Nephron (organoid): Measurements from ENCODE around the gene ASMTL.
"Not testable (repeated sequence)": the region's sequence is repeated elsewhere in the genome, so short reads cannot be mapped to it uniquely, and the experiment has no call there.

Experiments
- H3K27ac Mint-ChIP-seq, 3 experiments: 2 replicates each; pipeline ENCODE4 v1.8.0; 2020; ENCODE audit warnings: mixed read lengths in 3 of 3, mild to moderate bottlenecking in 2 of 3, moderate library complexity in 1 of 3
- H3K27me3 Mint-ChIP-seq: 2 replicates; pipeline ENCODE4 v1.8.0; 2021; ENCODE audit warnings: low read depth, mild to moderate bottlenecking, moderate library complexity, mixed read lengths
- H3K36me3 Mint-ChIP-seq: 2 replicates; pipeline ENCODE4 v1.8.0; 2020; ENCODE audit warnings: low read depth, mixed read lengths
- H3K4me1 Mint-ChIP-seq: 2 replicates; pipeline ENCODE4 v1.8.0; 2020; ENCODE audit warnings: mixed read lengths
- H3K4me3 Mint-ChIP-seq, 3 experiments: 2 replicates each; pipeline ENCODE4 v1.8.0; 2020; ENCODE audit warnings: mild to moderate bottlenecking in 3 of 3, mixed read lengths in 3 of 3, moderate library complexity in 2 of 3
- H3K9me3 Mint-ChIP-seq: 2 replicates; pipeline ENCODE4 v1.8.0; 2020; ENCODE audit warnings: mixed read lengths
- TF ChIP-seq, protein P1 (sequence below), 3 experiments: fragments of 200-600 bp; sonication (generic); IDR thresholded peaks; one replicate each; pipeline ENCODE4 v1.5.0; 2021; ENCODE audit warnings: antibody characterized with exemption in 3 of 3; ENCODE audit not compliant: unreplicated experiment in 3 of 3

ASMTL gene

DNA sequence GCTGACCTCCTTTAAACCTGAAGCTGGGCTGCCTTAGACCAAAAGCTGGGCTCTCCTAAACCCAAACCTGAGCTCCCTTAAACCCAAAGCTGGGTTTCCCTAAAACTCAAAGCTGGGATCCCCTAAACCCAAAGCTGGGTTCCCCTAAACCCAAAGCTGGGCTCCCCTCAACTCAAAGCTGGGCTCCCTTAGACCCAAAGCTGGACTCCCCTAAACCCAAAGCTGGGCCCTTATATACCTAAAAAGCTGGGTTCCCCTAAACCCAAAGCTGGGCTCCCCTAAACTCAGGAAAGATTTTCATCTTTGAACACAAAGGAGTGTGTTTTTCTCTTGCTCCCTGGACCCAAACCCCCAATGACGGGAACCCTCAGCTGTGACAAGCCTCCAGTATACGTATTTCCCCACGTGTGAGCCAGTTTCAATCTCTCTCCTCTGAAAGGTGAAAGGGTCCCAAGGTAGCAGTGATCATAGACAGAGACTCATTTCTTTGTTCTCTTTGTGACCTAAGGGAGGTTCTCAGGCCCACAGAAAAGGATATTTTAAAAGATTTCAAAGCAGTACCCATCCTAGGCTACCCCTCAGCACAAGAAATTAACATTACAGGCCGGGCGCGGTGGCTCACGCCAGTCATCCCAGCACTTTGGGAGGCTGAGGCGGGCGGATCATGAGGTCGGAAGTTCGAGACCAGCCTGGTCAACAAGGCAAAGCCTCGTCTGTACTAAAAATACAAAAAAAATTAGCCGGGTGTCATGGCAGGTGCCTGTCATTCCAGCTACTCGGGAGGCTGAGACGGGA is 31.3 kb upstream of the ASMTL start:
- Mint-ChIP-seq H3K4me3 (no peak overlapping the region), H3K27me3 (peaks cover 4% of the 10 kb centered on the region), H3K4me1 (peaks cover 7% of the 10 kb centered on the region), H3K27ac (no peak overlapping the region), H3K9me3 (peaks cover 26% of the 10 kb centered on the region), H3K36me3 (no peaks in the 10 kb centered on the region)
- TF ChIP-seq, protein P1, sequence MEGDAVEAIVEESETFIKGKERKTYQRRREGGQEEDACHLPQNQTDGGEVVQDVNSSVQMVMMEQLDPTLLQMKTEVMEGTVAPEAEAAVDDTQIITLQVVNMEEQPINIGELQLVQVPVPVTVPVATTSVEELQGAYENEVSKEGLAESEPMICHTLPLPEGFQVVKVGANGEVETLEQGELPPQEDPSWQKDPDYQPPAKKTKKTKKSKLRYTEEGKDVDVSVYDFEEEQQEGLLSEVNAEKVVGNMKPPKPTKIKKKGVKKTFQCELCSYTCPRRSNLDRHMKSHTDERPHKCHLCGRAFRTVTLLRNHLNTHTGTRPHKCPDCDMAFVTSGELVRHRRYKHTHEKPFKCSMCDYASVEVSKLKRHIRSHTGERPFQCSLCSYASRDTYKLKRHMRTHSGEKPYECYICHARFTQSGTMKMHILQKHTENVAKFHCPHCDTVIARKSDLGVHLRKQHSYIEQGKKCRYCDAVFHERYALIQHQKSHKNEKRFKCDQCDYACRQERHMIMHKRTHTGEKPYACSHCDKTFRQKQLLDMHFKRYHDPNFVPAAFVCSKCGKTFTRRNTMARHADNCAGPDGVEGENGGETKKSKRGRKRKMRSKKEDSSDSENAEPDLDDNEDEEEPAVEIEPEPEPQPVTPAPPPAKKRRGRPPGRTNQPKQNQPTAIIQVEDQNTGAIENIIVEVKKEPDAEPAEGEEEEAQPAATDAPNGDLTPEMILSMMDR (IDR thresholded peaks at IDR 0.05; ENCODE audit: unreplicated experiment in 3 of 3) = no peak

DNA sequence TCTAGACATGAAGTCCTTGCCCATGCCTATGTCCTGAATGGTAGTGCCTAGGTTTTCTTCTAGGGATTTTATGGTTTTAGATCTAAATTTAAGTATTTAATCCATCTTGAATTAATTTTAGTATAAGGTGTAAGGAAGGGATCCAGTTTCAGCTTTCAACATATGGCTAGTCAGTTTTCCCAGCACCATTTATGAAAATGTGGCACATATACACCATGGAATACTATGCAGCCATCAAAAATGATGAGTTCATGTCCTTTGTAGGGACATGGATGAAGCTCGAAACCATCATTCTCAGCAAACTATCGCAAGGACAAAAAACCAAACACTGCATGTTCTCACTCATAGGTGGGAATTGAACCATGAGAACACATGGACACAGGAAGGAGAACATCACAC is 29.8 kb upstream of the ASMTL start:
- not testable (repeated sequence) for H3K4me3 Mint-ChIP-seq, H3K36me3 Mint-ChIP-seq, H3K27me3 Mint-ChIP-seq, H3K4me1 Mint-ChIP-seq, H3K27ac Mint-ChIP-seq
- H3K9me3 Mint-ChIP-seq = peaks cover 26% of the 10 kb centered on the region

DNA sequence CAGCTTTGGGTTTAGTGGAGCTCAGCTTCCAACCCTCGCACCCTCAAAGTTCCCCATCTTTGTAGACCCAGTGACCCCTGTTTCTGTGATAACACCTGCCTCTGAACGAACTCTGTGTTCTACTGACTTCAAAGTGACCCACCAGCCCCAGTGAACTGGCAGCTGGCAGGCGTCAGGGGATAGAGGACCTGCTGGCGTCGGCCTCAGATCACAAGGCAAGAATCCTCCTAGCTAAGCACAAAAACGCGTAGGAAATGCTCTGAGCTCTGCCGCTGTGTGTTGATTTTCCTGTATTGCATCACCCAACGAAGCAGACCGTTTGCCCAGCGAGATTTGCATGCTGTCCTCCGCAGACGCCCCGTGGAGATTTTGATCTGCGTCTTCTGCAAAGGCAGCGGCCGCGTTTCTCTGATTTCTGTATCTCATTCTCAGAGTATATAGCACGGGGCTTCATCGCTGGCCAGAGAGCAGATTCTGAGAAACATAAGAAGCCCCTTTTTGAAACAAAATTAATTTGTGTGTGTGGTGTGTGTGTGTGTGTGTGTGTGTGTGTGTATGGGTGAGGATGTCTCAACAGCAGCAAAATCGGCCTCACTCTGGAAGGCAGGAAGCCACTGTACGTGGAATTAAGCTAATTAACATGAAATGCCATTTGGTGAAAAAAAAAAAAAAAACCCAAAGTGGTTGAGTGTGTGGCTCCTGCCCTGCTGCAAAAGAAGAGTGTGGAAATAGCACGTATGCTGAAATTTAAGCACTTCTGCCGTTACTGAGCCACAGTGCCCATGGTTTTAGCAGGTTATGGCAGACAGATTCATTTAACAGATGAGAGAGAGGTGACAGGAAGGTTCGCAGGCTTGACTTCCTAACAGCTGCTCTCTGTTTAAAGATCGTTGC is 29.2 kb upstream of the ASMTL start:
- TF ChIP-seq, protein P1 (IDR thresholded peaks at IDR 0.05; ENCODE audit: unreplicated experiment in 3 of 3) = peak in 2 of 3 experiments; percentile 3 to 14
- Mint-ChIP-seq H3K27me3 (no peaks in the 10 kb centered on the region), H3K4me1 (peaks cover 7% of the 10 kb centered on the region), H3K4me3 (peak overlapping the region; percentile 63 to 76 (median 64)), H3K9me3 (peaks cover 26% of the 10 kb centered on the region), H3K27ac (peak overlapping the region; percentile 15 to 77 (median 74)), H3K36me3 (no peaks in the 10 kb centered on the region)

DNA sequence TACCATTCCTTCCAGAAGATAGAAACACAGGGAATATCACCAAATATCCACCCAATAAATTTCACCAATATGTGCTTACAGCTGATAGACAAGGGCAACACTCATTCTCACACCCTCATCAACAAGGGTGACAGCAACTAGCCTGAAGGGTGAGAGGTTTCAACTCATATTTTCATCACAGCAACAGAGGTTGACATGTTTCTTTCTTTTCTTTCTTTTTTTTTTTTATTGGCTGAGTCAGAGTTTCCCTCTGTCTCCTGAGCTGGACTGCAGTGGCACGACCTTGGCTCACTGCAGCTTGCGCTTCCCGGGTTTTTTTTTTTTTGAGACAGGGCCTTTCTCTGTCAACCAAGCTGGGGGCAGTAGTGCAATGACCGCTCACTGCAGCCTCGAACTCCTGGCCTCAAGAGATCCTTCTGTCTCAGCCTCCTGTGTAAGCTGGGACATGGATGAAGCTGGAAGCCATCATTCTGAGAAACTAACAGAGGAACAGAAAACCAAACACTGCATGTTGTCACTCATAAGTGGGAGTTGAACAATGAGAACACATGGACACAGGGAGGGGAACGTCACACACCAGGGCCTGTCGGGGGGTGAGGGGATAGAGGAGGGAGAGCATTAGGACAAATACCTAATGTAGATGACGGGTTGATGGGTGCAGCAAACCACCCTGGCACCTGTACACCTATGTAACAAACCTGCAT is 27.5 kb upstream of the ASMTL start:
- Mint-ChIP-seq H3K4me3 (no peak overlapping the region), H3K9me3 (peaks cover 25% of the 10 kb centered on the region), H3K27me3 (no peaks in the 10 kb centered on the region), H3K4me1 (peaks cover 7% of the 10 kb centered on the region), H3K36me3 (no peaks in the 10 kb centered on the region), H3K27ac (no peak overlapping the region)
- TF ChIP-seq, protein P1 (IDR thresholded peaks at IDR 0.05; ENCODE audit: unreplicated experiment in 3 of 3) = no peak

DNA sequence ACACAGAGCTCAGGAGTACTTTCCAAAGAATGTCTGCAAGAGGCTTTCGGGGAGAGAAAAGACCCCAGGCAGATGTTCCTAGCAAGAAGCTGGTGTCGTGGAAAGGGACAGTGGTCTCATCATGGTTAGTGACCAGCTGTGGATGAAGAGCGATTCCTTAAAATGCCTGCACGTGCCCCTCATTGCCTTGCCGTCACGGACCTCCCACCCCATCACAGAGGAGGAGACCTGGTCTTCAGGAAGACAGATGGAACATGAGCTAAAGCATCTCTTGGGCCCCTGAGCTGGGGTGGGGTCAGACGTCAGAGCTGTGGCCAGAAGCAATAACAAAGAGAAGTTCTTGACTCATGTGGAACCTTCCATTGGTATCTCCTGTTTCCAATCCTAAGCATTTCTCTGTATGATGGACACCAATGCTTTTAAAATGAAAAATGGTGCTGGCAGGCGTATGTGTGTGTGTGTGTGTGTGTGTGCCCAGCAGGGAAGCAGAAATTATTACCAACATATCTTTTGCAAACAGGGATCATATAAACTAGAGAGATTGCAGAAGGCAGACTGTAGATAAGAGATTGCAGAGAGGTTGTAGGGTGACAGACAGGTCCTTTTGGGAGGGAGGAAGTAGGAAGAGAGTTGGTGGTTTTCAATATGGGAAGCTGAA is 25.2 kb upstream of the ASMTL start:
- Mint-ChIP-seq H3K4me3 (no peak overlapping the region), H3K27me3 (no peaks in the 10 kb centered on the region), H3K27ac (no peak overlapping the region), H3K4me1 (peaks cover 7% of the 10 kb centered on the region), H3K9me3 (peaks cover 29% of the 10 kb centered on the region), H3K36me3 (no peaks in the 10 kb centered on the region)
- TF ChIP-seq, protein P1 (IDR thresholded peaks at IDR 0.05; ENCODE audit: unreplicated experiment in 3 of 3) = no peak
